ENCODE results near the gene PLPP6. TPM values are rescaled to one million over a fixed set of nuclear protein-coding genes. Genes with fewer than 3 reads are reported as not detected.
A peak's percentile ranks its signal among the peaks of the same experiment; 100 is the strongest.

The PLPP6 gene
- total RNA-seq, 1 experiment from 2014 or later, result 13.4 TPM

DNA sequence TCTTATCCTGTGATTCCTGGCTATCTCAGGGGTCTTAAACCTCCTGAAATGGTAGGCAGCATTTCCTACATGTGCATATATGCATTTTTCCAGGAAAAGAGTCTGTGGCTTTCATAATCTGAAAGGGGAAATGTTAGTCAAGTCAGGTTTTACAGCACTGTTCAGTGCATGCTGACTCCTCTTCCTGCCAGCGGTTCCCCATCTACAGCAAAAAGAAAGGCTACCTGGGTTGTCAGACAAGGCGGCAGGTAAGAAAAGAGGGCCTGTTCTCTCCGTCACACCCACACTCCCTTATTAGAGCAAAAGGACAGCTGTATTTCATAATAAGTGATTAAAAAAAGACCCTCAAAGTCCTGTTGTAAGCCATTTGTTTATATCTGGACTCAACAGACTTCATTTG is 8.5 kb downstream of the PLPP6 start:
- H3K36me3 Mint-ChIP-seq, result no peaks in the 10 kb centered on the region
- CTCF ChIA-PET, result no interaction called here
- H3K4me3 Mint-ChIP-seq, result no peak overlapping the region
- H3K27me3 Mint-ChIP-seq (ENCODE audit: low read depth), result no peaks in the 10 kb centered on the region; the same call in 1 of the 2 replicates
- peak overlapping the region; percentile 92 for H3K27ac Mint-ChIP-seq
- H3K4me1 Mint-ChIP-seq, result peaks cover 31% of the 10 kb centered on the region
- POLR2A ChIA-PET, result no interaction called here
- TF ChIP-seq ZNF138 (CRISPR knock-in tag; conservative IDR thresholded peaks at IDR 0.05) (no peak), RORB (CRISPR knock-in tag; IDR thresholded peaks at IDR 0.05) (no peak), ELF4 (CRISPR knock-in tag; IDR thresholded peaks at IDR 0.05; ENCODE audit: low read depth) (no peak), KAT7 (CRISPR knock-in tag; IDR thresholded peaks at IDR 0.05; ENCODE audit: borderline replicate concordance) (no peak), ZNF219 (CRISPR knock-in tag; IDR thresholded peaks at IDR 0.05; ENCODE audit: borderline replicate concordance) (no peak), SMAD4 (CRISPR knock-in tag; IDR thresholded peaks at IDR 0.05) (no peak), ZNF423 (CRISPR knock-in tag; IDR thresholded peaks at IDR 0.05) (no peak), ZNF416 (CRISPR knock-in tag; IDR thresholded peaks at IDR 0.05) (no peak), ATF1 (CRISPR knock-in tag; IDR thresholded peaks at IDR 0.05) (no peak), SP1 (CRISPR knock-in tag; conservative IDR thresholded peaks at IDR 0.05) (no peak), ZNF263 (CRISPR knock-in tag; IDR thresholded peaks at IDR 0.05; ENCODE audit: low read depth) (no peak)
- TF ChIP-seq, protein P1, sequence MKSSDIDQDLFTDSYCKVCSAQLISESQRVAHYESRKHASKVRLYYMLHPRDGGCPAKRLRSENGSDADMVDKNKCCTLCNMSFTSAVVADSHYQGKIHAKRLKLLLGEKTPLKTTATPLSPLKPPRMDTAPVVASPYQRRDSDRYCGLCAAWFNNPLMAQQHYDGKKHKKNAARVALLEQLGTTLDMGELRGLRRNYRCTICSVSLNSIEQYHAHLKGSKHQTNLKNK (CRISPR knock-in tag; IDR thresholded peaks at IDR 0.05), result no peak
- TF ChIP-seq, protein P2, sequence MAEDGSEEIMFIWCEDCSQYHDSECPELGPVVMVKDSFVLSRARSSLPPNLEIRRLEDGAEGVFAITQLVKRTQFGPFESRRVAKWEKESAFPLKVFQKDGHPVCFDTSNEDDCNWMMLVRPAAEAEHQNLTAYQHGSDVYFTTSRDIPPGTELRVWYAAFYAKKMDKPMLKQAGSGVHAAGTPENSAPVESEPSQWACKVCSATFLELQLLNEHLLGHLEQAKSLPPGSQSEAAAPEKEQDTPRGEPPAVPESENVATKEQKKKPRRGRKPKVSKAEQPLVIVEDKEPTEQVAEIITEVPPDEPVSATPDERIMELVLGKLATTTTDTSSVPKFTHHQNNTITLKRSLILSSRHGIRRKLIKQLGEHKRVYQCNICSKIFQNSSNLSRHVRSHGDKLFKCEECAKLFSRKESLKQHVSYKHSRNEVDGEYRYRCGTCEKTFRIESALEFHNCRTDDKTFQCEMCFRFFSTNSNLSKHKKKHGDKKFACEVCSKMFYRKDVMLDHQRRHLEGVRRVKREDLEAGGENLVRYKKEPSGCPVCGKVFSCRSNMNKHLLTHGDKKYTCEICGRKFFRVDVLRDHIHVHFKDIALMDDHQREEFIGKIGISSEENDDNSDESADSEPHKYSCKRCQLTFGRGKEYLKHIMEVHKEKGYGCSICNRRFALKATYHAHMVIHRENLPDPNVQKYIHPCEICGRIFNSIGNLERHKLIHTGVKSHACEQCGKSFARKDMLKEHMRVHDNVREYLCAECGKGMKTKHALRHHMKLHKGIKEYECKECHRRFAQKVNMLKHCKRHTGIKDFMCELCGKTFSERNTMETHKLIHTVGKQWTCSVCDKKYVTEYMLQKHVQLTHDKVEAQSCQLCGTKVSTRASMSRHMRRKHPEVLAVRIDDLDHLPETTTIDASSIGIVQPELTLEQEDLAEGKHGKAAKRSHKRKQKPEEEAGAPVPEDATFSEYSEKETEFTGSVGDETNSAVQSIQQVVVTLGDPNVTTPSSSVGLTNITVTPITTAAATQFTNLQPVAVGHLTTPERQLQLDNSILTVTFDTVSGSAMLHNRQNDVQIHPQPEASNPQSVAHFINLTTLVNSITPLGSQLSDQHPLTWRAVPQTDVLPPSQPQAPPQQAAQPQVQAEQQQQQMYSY (CRISPR knock-in tag; IDR thresholded peaks at IDR 0.05), result no peak
- TF ChIP-seq, protein P3, sequence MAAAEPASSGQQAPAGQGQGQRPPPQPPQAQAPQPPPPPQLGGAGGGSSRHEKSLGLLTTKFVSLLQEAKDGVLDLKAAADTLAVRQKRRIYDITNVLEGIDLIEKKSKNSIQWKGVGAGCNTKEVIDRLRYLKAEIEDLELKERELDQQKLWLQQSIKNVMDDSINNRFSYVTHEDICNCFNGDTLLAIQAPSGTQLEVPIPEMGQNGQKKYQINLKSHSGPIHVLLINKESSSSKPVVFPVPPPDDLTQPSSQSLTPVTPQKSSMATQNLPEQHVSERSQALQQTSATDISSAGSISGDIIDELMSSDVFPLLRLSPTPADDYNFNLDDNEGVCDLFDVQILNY (CRISPR knock-in tag; IDR thresholded peaks at IDR 0.05), result no peak
- TF ChIP-seq, protein P4, sequence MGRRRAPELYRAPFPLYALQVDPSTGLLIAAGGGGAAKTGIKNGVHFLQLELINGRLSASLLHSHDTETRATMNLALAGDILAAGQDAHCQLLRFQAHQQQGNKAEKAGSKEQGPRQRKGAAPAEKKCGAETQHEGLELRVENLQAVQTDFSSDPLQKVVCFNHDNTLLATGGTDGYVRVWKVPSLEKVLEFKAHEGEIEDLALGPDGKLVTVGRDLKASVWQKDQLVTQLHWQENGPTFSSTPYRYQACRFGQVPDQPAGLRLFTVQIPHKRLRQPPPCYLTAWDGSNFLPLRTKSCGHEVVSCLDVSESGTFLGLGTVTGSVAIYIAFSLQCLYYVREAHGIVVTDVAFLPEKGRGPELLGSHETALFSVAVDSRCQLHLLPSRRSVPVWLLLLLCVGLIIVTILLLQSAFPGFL (CRISPR knock-in tag; IDR thresholded peaks at IDR 0.05; ENCODE audit: borderline replicate concordance), result no peak
- TF ChIP-seq, protein P5, sequence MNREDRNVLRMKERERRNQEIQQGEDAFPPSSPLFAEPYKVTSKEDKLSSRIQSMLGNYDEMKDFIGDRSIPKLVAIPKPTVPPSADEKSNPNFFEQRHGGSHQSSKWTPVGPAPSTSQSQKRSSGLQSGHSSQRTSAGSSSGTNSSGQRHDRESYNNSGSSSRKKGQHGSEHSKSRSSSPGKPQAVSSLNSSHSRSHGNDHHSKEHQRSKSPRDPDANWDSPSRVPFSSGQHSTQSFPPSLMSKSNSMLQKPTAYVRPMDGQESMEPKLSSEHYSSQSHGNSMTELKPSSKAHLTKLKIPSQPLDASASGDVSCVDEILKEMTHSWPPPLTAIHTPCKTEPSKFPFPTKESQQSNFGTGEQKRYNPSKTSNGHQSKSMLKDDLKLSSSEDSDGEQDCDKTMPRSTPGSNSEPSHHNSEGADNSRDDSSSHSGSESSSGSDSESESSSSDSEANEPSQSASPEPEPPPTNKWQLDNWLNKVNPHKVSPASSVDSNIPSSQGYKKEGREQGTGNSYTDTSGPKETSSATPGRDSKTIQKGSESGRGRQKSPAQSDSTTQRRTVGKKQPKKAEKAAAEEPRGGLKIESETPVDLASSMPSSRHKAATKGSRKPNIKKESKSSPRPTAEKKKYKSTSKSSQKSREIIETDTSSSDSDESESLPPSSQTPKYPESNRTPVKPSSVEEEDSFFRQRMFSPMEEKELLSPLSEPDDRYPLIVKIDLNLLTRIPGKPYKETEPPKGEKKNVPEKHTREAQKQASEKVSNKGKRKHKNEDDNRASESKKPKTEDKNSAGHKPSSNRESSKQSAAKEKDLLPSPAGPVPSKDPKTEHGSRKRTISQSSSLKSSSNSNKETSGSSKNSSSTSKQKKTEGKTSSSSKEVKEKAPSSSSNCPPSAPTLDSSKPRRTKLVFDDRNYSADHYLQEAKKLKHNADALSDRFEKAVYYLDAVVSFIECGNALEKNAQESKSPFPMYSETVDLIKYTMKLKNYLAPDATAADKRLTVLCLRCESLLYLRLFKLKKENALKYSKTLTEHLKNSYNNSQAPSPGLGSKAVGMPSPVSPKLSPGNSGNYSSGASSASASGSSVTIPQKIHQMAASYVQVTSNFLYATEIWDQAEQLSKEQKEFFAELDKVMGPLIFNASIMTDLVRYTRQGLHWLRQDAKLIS (CRISPR knock-in tag; IDR thresholded peaks at IDR 0.05; ENCODE audit: borderline replicate concordance), result no peak
- TF ChIP-seq, protein P6, sequence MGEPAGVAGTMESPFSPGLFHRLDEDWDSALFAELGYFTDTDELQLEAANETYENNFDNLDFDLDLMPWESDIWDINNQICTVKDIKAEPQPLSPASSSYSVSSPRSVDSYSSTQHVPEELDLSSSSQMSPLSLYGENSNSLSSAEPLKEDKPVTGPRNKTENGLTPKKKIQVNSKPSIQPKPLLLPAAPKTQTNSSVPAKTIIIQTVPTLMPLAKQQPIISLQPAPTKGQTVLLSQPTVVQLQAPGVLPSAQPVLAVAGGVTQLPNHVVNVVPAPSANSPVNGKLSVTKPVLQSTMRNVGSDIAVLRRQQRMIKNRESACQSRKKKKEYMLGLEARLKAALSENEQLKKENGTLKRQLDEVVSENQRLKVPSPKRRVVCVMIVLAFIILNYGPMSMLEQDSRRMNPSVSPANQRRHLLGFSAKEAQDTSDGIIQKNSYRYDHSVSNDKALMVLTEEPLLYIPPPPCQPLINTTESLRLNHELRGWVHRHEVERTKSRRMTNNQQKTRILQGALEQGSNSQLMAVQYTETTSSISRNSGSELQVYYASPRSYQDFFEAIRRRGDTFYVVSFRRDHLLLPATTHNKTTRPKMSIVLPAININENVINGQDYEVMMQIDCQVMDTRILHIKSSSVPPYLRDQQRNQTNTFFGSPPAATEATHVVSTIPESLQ (CRISPR knock-in tag; IDR thresholded peaks at IDR 0.05), result no peak
- DNase-seq (ENCODE audit: low spot score) (no peak), ATAC-seq (peak; percentile 68)
- no peaks in the 10 kb centered on the region for H3K9me3 Mint-ChIP-seq
